Esophagus muscularis mucosa (tissue), 3 donors: ENCODE results near the gene CDC45.

Experiments used
- CTCF ChIP-seq, 3 experiments: fragments of 200-600 bp in 2 of 3; fragments of 450-650 bp in 1 of 3; sonication (generic) in 2 of 3; IDR thresholded peaks; one replicate each; pipeline ENCODE4 v1.5.1; 2017 to 2019; ENCODE audit warnings: antibody characterized with exemption in 3 of 3, mild to moderate bottlenecking in 2 of 3, moderate library complexity in 1 of 3
- POLR2A ChIP-seq: fragments of 450-650 bp; IDR thresholded peaks from one replicate; pipeline ENCODE4 v1.6.1; 2017; ENCODE audit warnings: antibody characterized with exemption, moderate library complexity, mild to moderate bottlenecking, low read depth
- POLR2AphosphoS5 ChIP-seq, 2 donors: sonication (generic); formaldehyde crosslinking; IDR thresholded peaks; one replicate each; pipeline ENCODE4 v1.6.1; 2017; ENCODE audit warnings: antibody characterized with exemption in 2 of 2

- TF ChIP-seq CTCF (IDR thresholded peaks at IDR 0.05) = no peak
- no peak for TF ChIP-seq POLR2AphosphoS5 (IDR thresholded peaks at IDR 0.05)
- TF ChIP-seq POLR2A = no peak
Measured at GRCh38 chr22:19509923-19510322, 30.2 kb downstream of the CDC45 start.
